SK-N-SH (cell line): ENCODE measurements around the gene ZNF775. TPM values are rescaled to one million over a fixed set of nuclear protein-coding genes. Genes with fewer than 3 reads are reported as not detected.

ENCODE experiments used
- CTCF ChIA-PET: fragments of 300-600, 350-600 bp; formaldehyde crosslinking; extraction: SDS; loops from one replicate; lab custom pipeline; 2021; lab: Yijun Ruan, JAX
- POLR2A ChIA-PET: fragments of 350-600 bp; sonication (Branson Sonifier 250); formaldehyde crosslinking; extraction: SDS; loops from one replicate; lab custom pipeline; 2020; ENCODE audit warnings: antibody characterized with exemption, inconsistent platforms; lab: Yijun Ruan, JAX
- DNase-seq: peaks from one replicate; pipeline ENCODE4 v3.0.0; 2012
- H2AFZ ChIP-seq: fragments of 200-600 bp; sonication (generic); 2 replicates; pipeline ENCODE4 v1.8.1; 2016; ENCODE audit warnings: antibody characterized with exemption, mild to moderate bottlenecking, low read depth
- H3F3A ChIP-seq: fragments of 200-600 bp; sonication (generic); replicated peaks from 2 replicates; pipeline ENCODE3; 2016; ENCODE audit warnings: antibody characterized with exemption, mild to moderate bottlenecking; ENCODE audit not compliant: insufficient read depth
- H3K27ac ChIP-seq, 2 experiments: fragments of 200-500 bp in 1 of 2; fragments of 200-600 bp in 1 of 2; sonication (Bioruptor generic) in 1 of 2; sonication (generic), shearing (Covaris generic) in 1 of 2; 2 replicates each; pipeline versions ENCODE4 v1.5.1 to v1.6.1; 2014 to 2016; ENCODE audit warnings: low read depth in 2 of 2, inconsistent platforms in 1 of 2, low read length in 1 of 2, mild to moderate bottlenecking in 1 of 2, mixed read lengths in 1 of 2
- H3K27me3 ChIP-seq: fragments of 200-600 bp; sonication (generic), shearing (Covaris generic); 2 replicates; pipeline ENCODE4 v1.6.1; 2016; ENCODE audit warnings: mixed run types; ENCODE audit not compliant: insufficient read depth
- H3K36me3 ChIP-seq, 2 experiments: fragments of 200-500 bp in 1 of 2; fragments of 200-600 bp in 1 of 2; sonication (Bioruptor generic) in 1 of 2; sonication (generic) in 1 of 2; replicated peaks in 1 of 2; 2 replicates each; pipeline versions ENCODE3 to v1.5.1; 2014 to 2016; ENCODE audit warnings: low read length in 1 of 2, mild to moderate bottlenecking in 1 of 2; ENCODE audit not compliant: insufficient read depth in 2 of 2, control insufficient read depth in 1 of 2
- H3K4me1 ChIP-seq, 2 experiments: fragments of 200-500 bp in 1 of 2; fragments of 200-600 bp in 1 of 2; sonication (Bioruptor generic) in 1 of 2; sonication (generic), shearing (Covaris generic) in 1 of 2; 2 replicates each; pipeline versions ENCODE4 v1.5.1 to v1.6.1; 2014 to 2016; ENCODE audit warnings: low read depth in 1 of 2, low read length in 1 of 2, mixed run types in 1 of 2; ENCODE audit not compliant: insufficient read depth in 2 of 2, control insufficient read depth in 1 of 2
- H3K4me2 ChIP-seq: fragments of 200-600 bp; sonication (generic), shearing (Covaris generic); 2 replicates; pipeline ENCODE4 v1.6.1; 2017; ENCODE audit warnings: mixed run types
- H3K4me3 ChIP-seq, 2 experiments: fragments of 200-500 bp in 1 of 2; fragments of 200-600 bp in 1 of 2; sonication (Bioruptor generic) in 1 of 2; sonication (generic), shearing (Covaris generic) in 1 of 2; 2 replicates each; pipeline versions ENCODE4 v1.5.1 to v1.8.1; 2014 to 2016; ENCODE audit warnings: low read depth in 2 of 2, inconsistent platforms in 1 of 2, low read length in 1 of 2, mild to moderate bottlenecking in 1 of 2, mixed read lengths in 1 of 2, moderate library complexity in 1 of 2
- H3K79me2 ChIP-seq: fragments of 200-600 bp; sonication (generic); 2 replicates; pipeline ENCODE4 v1.8.1; 2017; ENCODE audit warnings: mild to moderate bottlenecking; ENCODE audit not compliant: insufficient read depth
- H3K9ac ChIP-seq: fragments of 200-600 bp; sonication (generic); 2 replicates; pipeline ENCODE4 v1.6.1; 2017; ENCODE audit warnings: mixed run types
- H3K9me2 ChIP-seq: fragments of 200-600 bp; sonication (generic); 2 replicates; pipeline ENCODE4 v1.6.1; 2017; ENCODE audit warnings: mixed run types
- H3K9me3 ChIP-seq: fragments of 200-600 bp; sonication (generic); 2 replicates; pipeline ENCODE4 v1.6.1; 2017; ENCODE audit warnings: mixed run types, mild to moderate bottlenecking, moderate library complexity
- H4K20me1 ChIP-seq: fragments of 200-600 bp; sonication (generic); 2 replicates; pipeline ENCODE4 v1.6.1; 2017; ENCODE audit warnings: mild to moderate bottlenecking, mixed run types; ENCODE audit not compliant: insufficient read depth
- CHD2 ChIP-seq: fragments of 150-350 bp; IDR thresholded peaks from 2 replicates; pipeline ENCODE4 v1.6.1; 2018; ENCODE audit warnings: low read length; ENCODE audit not compliant: partially characterized antibody
- ELF1 ChIP-seq: IDR thresholded peaks from 2 replicates; pipeline ENCODE4 v1.4.0; 2012
- EP300 ChIP-seq, 2 experiments: IDR thresholded peaks; 2 replicates each; pipeline versions ENCODE4 v1.4.0 to v1.6.1; 2012; ENCODE audit warnings: borderline replicate concordance in 1 of 2, low read depth in 1 of 2, low read length in 1 of 2
- FOXJ3 ChIP-seq: sonication (generic); formaldehyde crosslinking; IDR thresholded peaks from 2 replicates; pipeline ENCODE4 v1.5.1; 2020; ENCODE audit warnings: mild to moderate bottlenecking, missing genetic modification reagents
- FOXM1 ChIP-seq: IDR thresholded peaks from 2 replicates; pipeline ENCODE4 v1.4.0; 2012; ENCODE audit warnings: low read depth, mild to moderate bottlenecking
- GABPA ChIP-seq: IDR thresholded peaks from 2 replicates; pipeline ENCODE4 v1.4.0; 2012; ENCODE audit warnings: low read depth, mild to moderate bottlenecking
- JUND ChIP-seq: IDR thresholded peaks from 2 replicates; pipeline ENCODE4 v1.4.0; 2012
- NFIC ChIP-seq: IDR thresholded peaks from 2 replicates; pipeline ENCODE4 v1.4.0; 2012; ENCODE audit warnings: borderline replicate concordance
- NRF1 ChIP-seq: IDR thresholded peaks from 2 replicates; pipeline ENCODE4 v1.6.1; 2012; ENCODE audit warnings: low read depth, mild to moderate bottlenecking, low read length
- RAD21 ChIP-seq: IDR thresholded peaks from 2 replicates; pipeline ENCODE4 v1.6.1; 2012; ENCODE audit warnings: mild to moderate bottlenecking, low read length
- RCOR1 ChIP-seq: fragments of 150-350 bp; IDR thresholded peaks from 2 replicates; pipeline ENCODE4 v1.6.1; 2017; ENCODE audit warnings: antibody characterized with exemption, low read length
- RFX5 ChIP-seq: IDR thresholded peaks from 2 replicates; pipeline ENCODE4 v1.6.1; 2012; ENCODE audit warnings: mild to moderate bottlenecking, improper control_type of control experiment, low read length
- RXRA ChIP-seq: IDR thresholded peaks from 2 replicates; pipeline ENCODE4 v1.4.0; 2012; ENCODE audit warnings: low read depth, mild to moderate bottlenecking, borderline replicate concordance
- SMC3 ChIP-seq: IDR thresholded peaks from 2 replicates; pipeline ENCODE4 v1.6.1; 2012; ENCODE audit warnings: low read depth, low read length, improper control_type of control experiment
- TCF12 ChIP-seq: IDR thresholded peaks from 2 replicates; pipeline ENCODE4 v1.4.0; 2012
- TEAD4 ChIP-seq: IDR thresholded peaks from 2 replicates; pipeline ENCODE4 v1.4.0; 2012; ENCODE audit warnings: mild to moderate bottlenecking, borderline replicate concordance; ENCODE audit not compliant: insufficient read depth
- YY1 ChIP-seq: IDR thresholded peaks from 2 replicates; pipeline ENCODE4 v1.4.0; 2012; ENCODE audit warnings: low read depth, mild to moderate bottlenecking
- WGBS: methylation state at CpG from one replicate; pipeline ENCODE4 v1.1.6; 2017; ENCODE audit warnings: low lambda C conversion rate; 5-methylcytosine and 5-hydroxymethylcytosine counted together
- polyA plus RNA-seq, 3 experiments: library from polyadenylated mRNA; depleted of rRNA; stranded (reverse); fragments of >200 nt; gene quantifications; 2 replicates each; pipeline ENCODE4 v1.2.3, GENCODE V29; 2012
- TF ChIP-seq, protein P1 (sequence below): fragments of 150-350 bp; IDR thresholded peaks from 2 replicates; pipeline ENCODE4 v1.6.1; 2017; ENCODE audit warnings: antibody characterized with exemption, low read length, low read depth, borderline replicate concordance
- TF ChIP-seq, protein P2 (sequence below): IDR thresholded peaks from 2 replicates; pipeline ENCODE4 v1.4.0; 2012; ENCODE audit warnings: low read depth, borderline replicate concordance
- TF ChIP-seq, protein P3 (sequence below): fragments of 200-600 bp; sonication (generic); IDR thresholded peaks from 2 replicates; pipeline ENCODE4 v1.6.1; 2017; ENCODE audit warnings: antibody characterized with exemption, mild to moderate bottlenecking, moderate library complexity
- TF ChIP-seq, protein P4 (sequence below): fragments of 150-350 bp; IDR thresholded peaks from 2 replicates; pipeline ENCODE4 v1.6.1; 2016; ENCODE audit warnings: mild to moderate bottlenecking, low read depth, low read length
- TF ChIP-seq, protein P5 (sequence below): IDR thresholded peaks from 2 replicates; pipeline ENCODE4; 2012
- TF ChIP-seq, protein P6 (sequence below): IDR thresholded peaks from 2 replicates; pipeline ENCODE4 v1.4.0; 2012; ENCODE audit warnings: low read depth, borderline replicate concordance

The ZNF775 gene
- polyA plus RNA-seq, 1 of the 3 experiments (the other 2 are of a cell fraction): 5.0 TPM

DNA sequence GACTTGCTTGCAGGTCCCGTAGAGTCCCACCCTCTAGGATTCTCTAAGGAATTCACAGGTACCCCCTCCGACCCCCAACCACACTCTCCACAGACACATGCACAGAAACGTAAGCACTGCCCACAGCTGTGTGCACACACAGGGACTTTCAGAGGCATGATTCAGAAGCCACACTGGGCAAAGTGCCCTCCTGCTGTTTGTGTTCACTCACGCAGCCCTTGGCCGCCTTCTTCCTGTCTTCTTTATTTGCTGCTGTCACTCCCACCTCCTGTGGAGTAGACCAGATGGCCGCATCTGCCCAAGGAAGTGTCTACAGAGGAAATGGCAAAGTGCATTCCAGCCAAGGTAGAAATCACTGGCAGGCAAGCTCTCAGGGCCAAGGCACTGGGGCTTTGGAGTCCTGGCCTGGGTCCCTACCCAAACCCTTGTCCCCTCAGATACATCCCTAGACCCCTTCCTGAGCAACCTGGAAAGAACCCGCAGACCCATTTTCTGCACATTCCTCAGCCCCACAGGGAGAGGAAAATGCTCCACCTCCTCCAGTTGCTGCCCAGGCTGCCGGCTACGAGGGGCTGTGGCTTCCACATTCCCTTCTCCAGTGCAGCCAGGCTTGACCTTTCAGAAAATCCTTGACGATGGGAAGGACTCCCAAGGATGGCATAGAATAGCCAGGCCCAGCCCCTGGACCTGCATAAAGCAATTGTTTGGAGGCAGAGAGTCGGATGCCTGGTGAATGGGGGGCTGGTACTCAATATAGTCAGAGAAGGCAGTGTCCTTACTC lies 49.7 kb downstream of the ZNF775 start:
- H2AFZ ChIP-seq: no peak overlapping the region
- no peak overlapping the region for H3K9ac ChIP-seq
- no peak overlapping the region for H3K27ac ChIP-seq
- TF ChIP-seq, protein P1, sequence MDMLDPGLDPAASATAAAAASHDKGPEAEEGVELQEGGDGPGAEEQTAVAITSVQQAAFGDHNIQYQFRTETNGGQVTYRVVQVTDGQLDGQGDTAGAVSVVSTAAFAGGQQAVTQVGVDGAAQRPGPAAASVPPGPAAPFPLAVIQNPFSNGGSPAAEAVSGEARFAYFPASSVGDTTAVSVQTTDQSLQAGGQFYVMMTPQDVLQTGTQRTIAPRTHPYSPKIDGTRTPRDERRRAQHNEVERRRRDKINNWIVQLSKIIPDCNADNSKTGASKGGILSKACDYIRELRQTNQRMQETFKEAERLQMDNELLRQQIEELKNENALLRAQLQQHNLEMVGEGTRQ: no peak
- TF ChIP-seq, protein P2, sequence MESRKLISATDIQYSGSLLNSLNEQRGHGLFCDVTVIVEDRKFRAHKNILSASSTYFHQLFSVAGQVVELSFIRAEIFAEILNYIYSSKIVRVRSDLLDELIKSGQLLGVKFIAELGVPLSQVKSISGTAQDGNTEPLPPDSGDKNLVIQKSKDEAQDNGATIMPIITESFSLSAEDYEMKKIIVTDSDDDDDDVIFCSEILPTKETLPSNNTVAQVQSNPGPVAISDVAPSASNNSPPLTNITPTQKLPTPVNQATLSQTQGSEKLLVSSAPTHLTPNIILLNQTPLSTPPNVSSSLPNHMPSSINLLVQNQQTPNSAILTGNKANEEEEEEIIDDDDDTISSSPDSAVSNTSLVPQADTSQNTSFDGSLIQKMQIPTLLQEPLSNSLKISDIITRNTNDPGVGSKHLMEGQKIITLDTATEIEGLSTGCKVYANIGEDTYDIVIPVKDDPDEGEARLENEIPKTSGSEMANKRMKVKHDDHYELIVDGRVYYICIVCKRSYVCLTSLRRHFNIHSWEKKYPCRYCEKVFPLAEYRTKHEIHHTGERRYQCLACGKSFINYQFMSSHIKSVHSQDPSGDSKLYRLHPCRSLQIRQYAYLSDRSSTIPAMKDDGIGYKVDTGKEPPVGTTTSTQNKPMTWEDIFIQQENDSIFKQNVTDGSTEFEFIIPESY: no peak
- TF ChIP-seq JUND (no peak; the same call in 1 of the 2 replicates), FOXJ3 (CRISPR knock-in tag) (no peak), TCF12 (peak; percentile 84), YY1 (no peak), RAD21 (no peak), TEAD4 (no peak), SMC3 (no peak), RCOR1 (no peak), RXRA (no peak), CHD2 (no peak), RFX5 (no peak), NFIC (peak; percentile 26; the same call in 1 of the 2 replicates), ELF1 (no peak), EP300 (IDR thresholded peaks at IDR 0.05; ENCODE audit: borderline replicate concordance in 1 of 2, low read depth in 1 of 2, low read length in 1 of 2) (peak in 1 of 2 experiments; percentile 28; a peak in 1 of 4 replicates), NRF1 (no peak; the same call in 1 of the 2 replicates), FOXM1 (no peak), GABPA (no peak)
- TF ChIP-seq, protein P3, sequence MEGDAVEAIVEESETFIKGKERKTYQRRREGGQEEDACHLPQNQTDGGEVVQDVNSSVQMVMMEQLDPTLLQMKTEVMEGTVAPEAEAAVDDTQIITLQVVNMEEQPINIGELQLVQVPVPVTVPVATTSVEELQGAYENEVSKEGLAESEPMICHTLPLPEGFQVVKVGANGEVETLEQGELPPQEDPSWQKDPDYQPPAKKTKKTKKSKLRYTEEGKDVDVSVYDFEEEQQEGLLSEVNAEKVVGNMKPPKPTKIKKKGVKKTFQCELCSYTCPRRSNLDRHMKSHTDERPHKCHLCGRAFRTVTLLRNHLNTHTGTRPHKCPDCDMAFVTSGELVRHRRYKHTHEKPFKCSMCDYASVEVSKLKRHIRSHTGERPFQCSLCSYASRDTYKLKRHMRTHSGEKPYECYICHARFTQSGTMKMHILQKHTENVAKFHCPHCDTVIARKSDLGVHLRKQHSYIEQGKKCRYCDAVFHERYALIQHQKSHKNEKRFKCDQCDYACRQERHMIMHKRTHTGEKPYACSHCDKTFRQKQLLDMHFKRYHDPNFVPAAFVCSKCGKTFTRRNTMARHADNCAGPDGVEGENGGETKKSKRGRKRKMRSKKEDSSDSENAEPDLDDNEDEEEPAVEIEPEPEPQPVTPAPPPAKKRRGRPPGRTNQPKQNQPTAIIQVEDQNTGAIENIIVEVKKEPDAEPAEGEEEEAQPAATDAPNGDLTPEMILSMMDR: no peak
- TF ChIP-seq, protein P4, sequence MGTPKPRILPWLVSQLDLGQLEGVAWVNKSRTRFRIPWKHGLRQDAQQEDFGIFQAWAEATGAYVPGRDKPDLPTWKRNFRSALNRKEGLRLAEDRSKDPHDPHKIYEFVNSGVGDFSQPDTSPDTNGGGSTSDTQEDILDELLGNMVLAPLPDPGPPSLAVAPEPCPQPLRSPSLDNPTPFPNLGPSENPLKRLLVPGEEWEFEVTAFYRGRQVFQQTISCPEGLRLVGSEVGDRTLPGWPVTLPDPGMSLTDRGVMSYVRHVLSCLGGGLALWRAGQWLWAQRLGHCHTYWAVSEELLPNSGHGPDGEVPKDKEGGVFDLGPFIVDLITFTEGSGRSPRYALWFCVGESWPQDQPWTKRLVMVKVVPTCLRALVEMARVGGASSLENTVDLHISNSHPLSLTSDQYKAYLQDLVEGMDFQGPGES: no peak
- TF ChIP-seq, protein P5, sequence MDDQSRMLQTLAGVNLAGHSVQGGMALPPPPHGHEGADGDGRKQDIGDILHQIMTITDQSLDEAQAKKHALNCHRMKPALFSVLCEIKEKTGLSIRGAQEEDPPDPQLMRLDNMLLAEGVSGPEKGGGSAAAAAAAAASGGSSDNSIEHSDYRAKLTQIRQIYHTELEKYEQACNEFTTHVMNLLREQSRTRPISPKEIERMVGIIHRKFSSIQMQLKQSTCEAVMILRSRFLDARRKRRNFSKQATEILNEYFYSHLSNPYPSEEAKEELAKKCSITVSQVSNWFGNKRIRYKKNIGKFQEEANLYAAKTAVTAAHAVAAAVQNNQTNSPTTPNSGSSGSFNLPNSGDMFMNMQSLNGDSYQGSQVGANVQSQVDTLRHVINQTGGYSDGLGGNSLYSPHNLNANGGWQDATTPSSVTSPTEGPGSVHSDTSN: peak; percentile 60
- TF ChIP-seq, protein P6, sequence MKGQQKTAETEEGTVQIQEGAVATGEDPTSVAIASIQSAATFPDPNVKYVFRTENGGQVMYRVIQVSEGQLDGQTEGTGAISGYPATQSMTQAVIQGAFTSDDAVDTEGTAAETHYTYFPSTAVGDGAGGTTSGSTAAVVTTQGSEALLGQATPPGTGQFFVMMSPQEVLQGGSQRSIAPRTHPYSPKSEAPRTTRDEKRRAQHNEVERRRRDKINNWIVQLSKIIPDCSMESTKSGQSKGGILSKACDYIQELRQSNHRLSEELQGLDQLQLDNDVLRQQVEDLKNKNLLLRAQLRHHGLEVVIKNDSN: no peak

More for the DNA sequence above, 49.7 kb downstream of the ZNF775 start:
- H3K4me3 ChIP-seq: no peak overlapping the region
- 48% methylated on average over 11 of the region's 11 CpGs for WGBS
- H4K20me1 ChIP-seq: no peaks in the 10 kb centered on the region
- H3K4me2 ChIP-seq: 0 out of 2 replicates have a peak overlapping the region, but pooled peaks have one; percentile 21
- no peaks in the 10 kb centered on the region for H3K79me2 ChIP-seq
- H3K9me3 ChIP-seq: no peaks in the 10 kb centered on the region
- ChIA-PET POLR2A (no interaction called here), CTCF (interaction anchor here (1.1 to 5.0 kb wide), 3 partner anchors 7 to 22 kb away, joined by 3 to 20 read pairs (median 4); partner anchors contain the start of gene GIMAP8)
- H3K9me2 ChIP-seq: no peaks in the 10 kb centered on the region
- DNase-seq: no peak
- H3K27me3 ChIP-seq: peaks cover 14% of the 10 kb centered on the region
- H3K36me3 ChIP-seq: no peaks in the 10 kb centered on the region
- H3F3A ChIP-seq: no peaks in the 10 kb centered on the region
- peaks cover 0 to 11% of the 10 kb centered on the region in 2 experiments; a peak in 2 of 4 replicates for H3K4me1 ChIP-seq
